Measurements from ENCODE around the gene KCNG2.

KCNG2 gene

DNA sequence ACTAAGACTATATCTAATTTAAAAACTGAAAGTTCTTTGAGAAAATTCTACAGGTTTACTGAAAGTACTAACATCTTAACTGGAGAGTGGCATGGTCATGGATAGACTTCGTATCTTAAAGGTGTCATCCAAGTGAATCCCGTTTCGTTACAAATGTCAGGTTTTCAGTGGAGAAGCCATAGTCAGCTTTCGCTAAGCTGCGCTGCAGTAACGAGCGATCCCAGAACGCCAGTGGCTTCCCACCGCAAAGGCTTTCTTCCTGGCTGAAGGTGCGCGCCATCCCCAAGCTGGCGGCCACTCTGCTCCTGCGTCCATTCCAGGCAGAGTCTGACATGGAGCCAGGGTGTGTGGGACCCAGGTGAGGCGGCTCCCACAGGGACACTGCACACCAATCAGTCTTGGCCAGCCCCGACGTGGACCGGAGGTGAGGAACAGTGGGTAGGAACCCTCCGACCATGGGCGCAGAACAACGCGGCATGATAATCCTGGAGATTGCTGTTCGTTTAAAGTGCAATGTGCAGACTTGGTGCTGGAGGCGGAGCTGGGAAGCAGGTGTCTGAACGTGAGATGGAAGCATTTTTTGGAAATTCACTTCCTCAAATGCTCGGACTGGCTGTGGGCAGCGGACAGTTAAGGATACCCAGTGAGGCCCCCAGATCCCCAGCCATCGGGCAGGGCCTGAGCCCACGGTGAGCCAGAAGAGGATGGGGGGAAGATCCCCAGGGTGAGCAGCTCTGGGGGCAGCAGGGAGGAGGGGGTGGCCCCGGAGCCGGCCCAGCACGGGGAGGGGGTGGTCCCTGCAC is 27.8 kb upstream of the KCNG2 start:
- no peak for DNase-seq

GRCh38 chr18:79770501-79770815 is 27.3 kb upstream of the KCNG2 start:
- no peak for DNase-seq

DNA sequence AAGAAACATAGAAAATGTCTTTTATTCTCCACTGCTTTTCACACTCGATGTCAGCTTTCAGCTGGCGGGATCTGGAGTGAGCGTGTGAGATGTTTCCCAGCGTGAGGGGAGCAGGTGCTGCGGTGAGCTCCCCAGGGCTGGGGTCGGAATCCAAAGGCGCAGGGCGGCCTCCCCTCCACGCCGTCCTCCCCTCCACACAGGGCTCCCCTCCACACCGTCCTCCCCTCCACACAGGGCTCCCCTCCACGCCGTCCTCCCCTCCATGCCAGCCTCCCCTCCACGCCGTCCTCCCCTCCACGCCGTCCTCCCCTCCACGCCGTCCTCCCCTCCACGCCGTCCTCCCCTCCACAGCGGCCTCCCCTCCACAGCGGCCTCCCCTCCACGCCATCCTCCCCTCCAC is 26.9 kb upstream of the KCNG2 start:
- DNase-seq, result no peak

GRCh38 chr18:79771446-79772107 is 26.2 kb upstream of the KCNG2 start:
- no peak for DNase-seq

DNA sequence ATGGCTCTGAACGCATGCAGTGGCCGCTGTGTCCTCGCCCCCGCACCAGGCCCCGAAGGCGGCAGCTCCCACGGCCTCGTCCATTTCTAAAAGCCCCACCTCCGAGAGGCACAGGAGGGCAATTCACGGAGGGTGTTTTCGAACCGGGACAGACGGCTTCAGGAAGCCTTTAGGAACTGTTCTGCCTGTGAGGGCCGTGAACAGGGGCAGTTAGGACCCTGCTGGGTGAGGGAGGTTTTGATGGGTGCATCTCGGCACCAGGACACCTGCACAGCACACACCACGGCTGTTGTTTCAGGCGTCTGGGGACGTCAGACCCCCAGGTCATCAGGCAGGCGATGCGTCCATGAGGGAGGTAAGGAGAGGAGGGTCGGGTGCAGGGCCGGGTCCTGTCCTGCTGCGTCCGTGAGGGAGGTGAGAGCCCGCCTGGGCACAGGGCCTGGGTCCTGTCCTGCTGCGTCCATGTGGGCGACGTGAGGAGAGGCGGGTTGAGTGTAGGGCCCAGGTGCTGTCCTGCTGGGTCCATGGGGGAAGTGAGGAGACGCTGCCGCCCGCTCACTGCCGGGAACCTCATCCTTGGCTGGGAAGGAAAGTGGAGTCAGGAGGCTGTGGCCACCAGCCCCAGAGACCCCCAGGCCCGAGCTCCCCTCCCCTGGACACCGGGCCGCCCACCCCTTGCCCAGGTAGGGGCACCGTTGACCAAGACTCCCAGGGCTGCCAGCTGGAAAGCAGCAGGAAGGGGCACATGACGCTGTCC is 25.5 kb upstream of the KCNG2 start:
- DNase-seq, result no peak

- DNase-seq, result no peak
Observed at GRCh38 chr18:79772865-79773696, 24.7 kb upstream of the KCNG2 start.

DNA sequence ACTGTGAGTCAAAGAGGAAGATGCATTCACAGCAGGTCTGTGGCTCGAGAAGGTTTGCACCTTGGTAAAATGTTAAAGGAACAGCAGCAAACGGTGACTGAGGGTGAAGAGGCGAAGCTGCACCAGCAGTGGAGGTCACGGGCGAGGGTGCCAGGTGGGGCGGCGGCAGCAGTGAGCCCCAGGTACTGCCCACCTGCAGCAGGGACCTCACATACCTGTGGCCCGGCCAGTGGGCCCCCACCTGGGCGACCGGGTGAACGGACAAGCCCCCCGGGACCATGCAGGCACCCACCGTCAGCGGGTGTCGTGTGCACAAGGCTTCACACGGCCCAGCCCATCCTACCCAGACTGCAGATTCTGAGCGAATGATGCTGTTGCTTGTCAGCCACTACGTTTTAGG is 23.6 kb upstream of the KCNG2 start:
- DNase-seq, result no peak

- DNase-seq, result no peak
Observed at GRCh38 chr18:79775441-79776221, 22.1 kb upstream of the KCNG2 start.

GRCh38 chr18:79776674-79777073 is 21.1 kb upstream of the KCNG2 start:
- DNase-seq, result no peak

GRCh38 chr18:79778291-79778791 is 19.4 kb upstream of the KCNG2 start:
- no peak for DNase-seq

- no peak for DNase-seq
Observed at GRCh38 chr18:79779021-79779699, 18.6 kb upstream of the KCNG2 start.

DNA sequence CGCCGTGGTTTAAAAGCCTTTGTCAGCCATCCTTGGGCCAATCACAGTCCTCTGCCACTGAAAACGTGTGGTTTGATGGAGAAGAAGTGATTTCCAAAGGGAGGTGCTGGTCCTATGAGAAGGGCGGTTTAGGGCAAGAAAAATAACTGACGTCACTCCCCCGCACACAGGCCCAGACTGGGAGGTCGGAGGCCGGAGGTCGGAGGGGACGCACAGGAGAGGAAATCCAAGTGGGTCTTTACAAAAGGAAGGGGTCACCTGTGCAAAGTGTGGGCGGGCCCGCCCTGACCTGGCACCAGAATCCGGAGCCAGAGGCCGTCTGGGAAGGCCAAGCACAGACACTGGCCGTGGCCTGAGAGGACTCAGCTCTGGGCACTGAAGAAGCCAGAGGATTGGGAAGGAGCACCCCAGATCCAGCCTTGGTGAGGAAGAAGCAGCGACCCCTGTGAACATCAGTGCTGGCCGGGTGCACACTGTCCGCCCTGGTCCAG is 18.0 kb upstream of the KCNG2 start:
- DNase-seq, result no peak

DNA sequence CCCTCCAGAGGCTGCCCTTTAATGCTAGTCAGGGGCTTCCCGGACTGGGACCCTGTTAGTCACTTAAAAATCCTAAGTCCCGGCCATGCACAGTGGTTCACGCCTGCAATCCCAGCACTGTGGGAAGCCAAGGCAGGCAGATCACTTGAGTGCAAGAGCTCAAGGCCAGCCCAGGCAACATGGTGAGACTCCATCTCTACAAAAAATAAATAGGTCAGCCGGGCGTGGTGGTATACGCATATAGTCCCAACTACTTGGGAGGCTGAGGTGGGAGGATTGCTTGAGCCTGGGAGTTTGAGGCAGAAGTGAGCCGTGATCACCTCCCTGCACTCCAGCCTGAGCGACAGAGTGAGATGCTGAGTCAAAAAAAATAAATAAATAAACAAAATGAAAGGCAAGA is 17.2 kb upstream of the KCNG2 start:
- no peak for DNase-seq

- no peak for DNase-seq
Observed at GRCh38 chr18:79781331-79781941, 16.3 kb upstream of the KCNG2 start.

- no peak for DNase-seq
Observed at GRCh38 chr18:79782566-79783308, 15.0 kb upstream of the KCNG2 start.

DNA sequence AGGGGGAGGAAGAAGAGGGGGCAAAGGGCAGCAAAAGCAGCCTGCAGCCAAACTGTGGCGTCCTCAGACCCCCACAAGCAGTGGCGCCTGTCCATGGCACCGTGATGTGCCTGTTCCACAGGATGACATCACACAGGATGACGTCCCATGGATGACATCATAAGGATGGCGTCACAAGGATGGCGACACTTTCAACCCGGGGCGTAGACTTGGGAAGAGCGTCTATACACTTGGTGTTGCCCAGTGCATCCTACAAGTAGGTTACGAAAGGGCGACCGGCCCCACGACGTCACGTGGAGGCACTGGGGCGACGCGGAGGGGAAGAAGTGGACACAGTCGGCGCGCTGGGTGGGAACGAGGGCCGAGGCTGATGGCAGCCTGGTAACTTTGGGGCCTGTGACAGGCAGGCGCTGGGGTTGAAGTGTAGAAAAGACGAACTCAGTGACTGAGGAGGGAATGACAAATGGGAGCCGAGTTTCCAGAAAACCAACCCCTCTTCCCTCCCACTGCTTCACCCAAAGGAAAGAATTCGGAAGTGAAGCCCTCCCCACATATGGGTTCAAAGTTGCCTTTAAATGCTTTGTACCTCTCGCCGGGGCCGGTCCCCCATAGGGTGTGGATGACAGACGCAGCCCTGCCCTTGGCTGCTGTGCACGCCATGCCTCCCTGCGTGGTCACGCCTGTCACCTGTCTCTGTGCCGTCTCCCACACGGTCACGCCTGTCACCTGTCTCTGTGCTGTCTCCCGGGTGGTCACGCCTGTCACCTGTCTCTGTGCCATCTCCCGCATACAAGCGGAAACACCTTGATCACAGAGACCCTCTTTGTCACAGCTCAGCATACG is 13.4 kb upstream of the KCNG2 start:
- no peak for DNase-seq

DNA sequence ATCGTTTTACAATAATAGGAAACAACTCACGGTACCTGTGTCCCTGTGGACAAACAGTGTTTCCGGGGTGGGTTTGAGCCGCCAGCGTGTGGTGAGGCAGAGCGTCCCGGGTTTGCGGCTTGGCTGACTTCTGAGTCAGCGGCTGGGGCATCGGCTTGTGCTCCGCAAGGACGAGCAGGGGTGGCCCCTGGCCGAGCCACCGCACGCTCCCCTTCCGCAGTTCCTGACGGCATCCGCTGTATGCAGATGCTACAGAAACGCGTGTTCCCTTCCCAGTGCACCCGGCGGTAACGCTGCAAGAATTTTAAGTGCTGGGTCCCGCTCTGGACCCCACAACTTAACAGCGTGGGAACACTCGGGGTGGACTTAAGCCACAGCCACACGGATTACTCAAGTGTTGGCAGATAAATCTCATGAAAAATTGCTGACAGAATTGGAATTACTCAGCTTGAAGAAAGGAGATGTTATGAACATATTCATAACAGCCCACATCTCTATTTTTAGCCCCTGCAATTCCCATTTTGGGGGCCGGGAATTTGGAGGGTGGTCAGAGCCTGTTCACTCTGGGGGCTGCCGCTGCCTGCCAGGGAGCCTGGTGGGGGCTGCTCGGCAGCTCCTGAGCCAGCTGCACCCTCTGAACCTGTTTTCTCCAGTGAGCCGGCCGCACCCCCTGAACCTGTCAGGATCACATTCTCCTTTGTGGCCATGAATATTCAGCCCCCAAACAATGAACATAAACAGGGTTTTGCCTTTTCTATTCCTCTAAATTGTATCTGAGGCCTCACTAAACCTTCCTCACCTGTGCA is 12.6 kb upstream of the KCNG2 start:
- no peak for DNase-seq

- DNase-seq, result no peak
Observed at GRCh38 chr18:79785831-79786230, 11.9 kb upstream of the KCNG2 start.

All from NCI-H1105 (cell line).